Transverse colon (tissue), 4 donors: ENCODE measurements around the gene RPL36A. TPM values are rescaled to one million over a fixed set of nuclear protein-coding genes. Genes with fewer than 3 reads are reported as not detected.

Source experiments
- DNase-seq: peaks from one replicate; pipeline ENCODE4 v3.0.0-alpha.2; 2019
- H3K27ac ChIP-seq, 4 donors: fragments of 200-600 bp; sonication (generic); 2 replicates each; pipeline ENCODE4 v1.5.1; 2016 to 2018; ENCODE audit warnings: inconsistent platforms in 4 of 4
- H3K27me3 ChIP-seq: fragments of 200-600 bp; sonication (generic); 2 replicates; pipeline ENCODE4 v1.5.1; 2017; ENCODE audit warnings: inconsistent platforms
- H3K36me3 ChIP-seq, 4 donors: fragments of 200-600 bp; sonication (generic); 2 replicates each; pipeline ENCODE4 v1.5.1; 2017 to 2019; ENCODE audit warnings: inconsistent platforms in 4 of 4
- H3K4me1 ChIP-seq, 4 donors: fragments of 200-600 bp; sonication (generic); 2 replicates each; pipeline ENCODE4 v1.5.1; 2017 to 2020; ENCODE audit warnings: inconsistent platforms in 4 of 4
- H3K4me3 ChIP-seq, 4 donors: fragments of 200-600 bp; sonication (generic); 1 replicate in 1 of 4; 2 replicates in 3 of 4; pipeline versions ENCODE4 v1.5.1 to v1.6.1; 2017 to 2019; ENCODE audit warnings: inconsistent platforms in 4 of 4
- H3K9me3 ChIP-seq, 2 donors: fragments of 200-600 bp; sonication (generic); 2 replicates each; pipeline ENCODE4 v1.5.1; 2017 to 2019; ENCODE audit warnings: inconsistent platforms in 2 of 2
- CTCF ChIP-seq, 5 experiments: fragments of 200-600 bp in 3 of 5; fragments of 450-650 bp in 2 of 5; sonication (generic) in 3 of 5; IDR thresholded peaks; 1 replicate in 2 of 5; 2 replicates in 3 of 5; pipeline ENCODE4 v1.5.1; 2016 to 2017; ENCODE audit warnings: antibody characterized with exemption in 5 of 5, inconsistent platforms in 3 of 5, mild to moderate bottlenecking in 2 of 5, moderate library complexity in 1 of 5
- EP300 ChIP-seq: sonication (generic); formaldehyde crosslinking; IDR thresholded peaks from one replicate; pipeline ENCODE4 v1.6.1; 2017; ENCODE audit warnings: antibody characterized with exemption, low read depth
- POLR2A ChIP-seq: fragments of 450-650 bp; IDR thresholded peaks from one replicate; pipeline ENCODE4 v1.6.1; 2016; ENCODE audit warnings: antibody characterized with exemption, mild to moderate bottlenecking, moderate library complexity
- POLR2AphosphoS5 ChIP-seq, 3 donors: sonication (generic); formaldehyde crosslinking; IDR thresholded peaks; one replicate each; pipeline ENCODE4 v1.6.1; 2016; ENCODE audit warnings: antibody characterized with exemption in 3 of 3
- WGBS, 2 donors: methylation state at CpG; one replicate each; pipeline ENCODE4 v1.1.5; 2018; ENCODE audit warnings: low coverage in 1 of 2; 5-methylcytosine and 5-hydroxymethylcytosine counted together
- in situ Hi-C, 4 donors: fragments of 200-750 bp; cut with MboI; loops; one replicate each; pipeline versions ENCODE4 v1.15.0 to v1.15.1; 2017; ENCODE audit warnings: low sequenced_read_pairs in 3 of 4, low pct_ligation_motif_present in 1 of 4, low pct_unique_long_range_greater_than_20kb in 1 of 4
- intact Hi-C: fragments of 100-400 bp; cut with DNase I; formaldehyde crosslinking; loops from one replicate; pipeline ENCODE4 v1.15.1; 2023; ENCODE audit warnings: low total_unique reads
- total RNA-seq, 4 donors: library from RNA; depleted of rRNA; stranded (reverse); fragments of >200 nt; gene quantifications; one replicate each; pipeline ENCODE4 v1.1.0, GENCODE V29; 2016

The RPL36A gene
- total RNA-seq, 4 donors from 2014 or later: 227 to 838 (median 617) TPM

- Histone ChIP-seq H3K4me3 (no peak overlapping the region), H3K36me3 (no peaks in the 10 kb centered on the region), H3K27ac (no peak overlapping the region), H3K4me1 (no peaks in the 10 kb centered on the region), H3K27me3 (no peaks in the 10 kb centered on the region), H3K9me3 (no peaks in the 10 kb centered on the region)
- 63 to 80% methylated on average over 1 to 2 of the region's 2 CpGs for WGBS, 2 donors
- TF ChIP-seq POLR2AphosphoS5 (IDR thresholded peaks at IDR 0.05) (no peak), POLR2A (no peak), CTCF (IDR thresholded peaks at IDR 0.05) (no peak), EP300 (no peak)
- no peak for DNase-seq
- in situ Hi-C loops: no loop called here
- intact Hi-C loops: no loop called here
Observed at GRCh38 chrX:101430457-101431078, 39.8 kb downstream of the RPL36A start.

GRCh38 chrX:101442085-101442484 is 51.3 kb downstream of the RPL36A start:
- no peaks in the 10 kb centered on the region for H3K9me3 ChIP-seq
- WGBS, 2 donors: 75% methylated on average over 2 of the region's 2 CpGs; no CpG with 5 or more reads in 1 of the 2 donors
- H3K36me3 ChIP-seq: no peaks in the 10 kb centered on the region
- H3K4me1 ChIP-seq: no peaks in the 10 kb centered on the region
- no peak for TF ChIP-seq CTCF (IDR thresholded peaks at IDR 0.05)
- TF ChIP-seq POLR2A: no peak
- TF ChIP-seq POLR2AphosphoS5 (IDR thresholded peaks at IDR 0.05): no peak
- no peak for TF ChIP-seq EP300
- no peaks in the 10 kb centered on the region for H3K27me3 ChIP-seq
- no peak overlapping the region for H3K27ac ChIP-seq
- intact Hi-C loops (no loop called here), in situ Hi-C loops (no loop called here)
- no peak overlapping the region for H3K4me3 ChIP-seq
- DNase-seq: no peak

Other genes with a start within 250 kb of the RPL36A start
- 1 to 10 TPM in 1 of 4 donors, under 1 TPM in 3; 0.20 to 1.5 (median 0.81) TPM for gene DRP2, start 171.2 kb upstream of the RPL36A start, total RNA-seq
- under 1 TPM in 2 of 4 donors, not detected in 2; 0.64 to 0.75 TPM for gene TAF7L, start 99.7 kb upstream of the RPL36A start, total RNA-seq
- 1 to 10 TPM; 2.8 to 8.6 (median 5.5) TPM for gene TIMM8A, start 42.3 kb upstream of the RPL36A start, total RNA-seq
- 1 to 10 TPM in 3 of 4 donors, under 1 TPM in 1; 0.40 to 7.9 (median 4.4) TPM for gene BTK, start 4.8 kb upstream of the RPL36A start, total RNA-seq
- 10 to 100 TPM in 2 of 4 donors, 1 to 10 TPM in 2; 1.4 to 20.8 (median 13.5) TPM for gene GLA, start 16.9 kb downstream of the RPL36A start, total RNA-seq
- 10 to 100 TPM in 3 of 4 donors, 1 to 10 TPM in 1; 9.7 to 46.1 (median 33.2) TPM for gene HNRNPH2, start 17.2 kb downstream of the RPL36A start, total RNA-seq
- 10 to 100 TPM in 2 of 4 donors, 1 to 10 TPM in 2; 3.8 to 41.5 (median 10.6) TPM for gene ARMCX4, start 94.4 kb downstream of the RPL36A start, total RNA-seq
- gene ARMCX1, start 159.5 kb downstream of the RPL36A start, total RNA-seq: 10 to 100 TPM in 2 of 4 donors, 1 to 10 TPM in 2; 5.2 to 16.1 (median 12.1) TPM
- 10 to 100 TPM in 1 of 4 donors, 1 to 10 TPM in 1, not detected in 2; 7.2 to 13.5 TPM for gene ARMCX6, start 227.0 kb downstream of the RPL36A start, total RNA-seq
- gene ARMCX3, start 232.1 kb downstream of the RPL36A start, total RNA-seq: 10 to 100 TPM; 18.7 to 38.5 (median 25.2) TPM